Measurements from ENCODE around the gene PODXL.

PODXL gene

GRCh38 chr7:131563918-131564317 is 7.5 kb upstream of the PODXL start:
- DNase-seq, result no peak

- DNase-seq, result no peak
Observed at GRCh38 chr7:131562941-131563340, 6.5 kb upstream of the PODXL start.

- no peak for DNase-seq
Observed at GRCh38 chr7:131560061-131560460, 3.6 kb upstream of the PODXL start.

GRCh38 chr7:131557652-131558385 is 1.4 kb upstream of the PODXL start:
- DNase-seq, result no peak

- no peak for DNase-seq
Observed at GRCh38 chr7:131556909-131557651, 652 bp upstream of the PODXL start.

GRCh38 chr7:131555552-131556052 is 826 bp downstream of the PODXL start:
- DNase-seq, result no peak

GRCh38 chr7:131554880-131555516 is 1.4 kb downstream of the PODXL start:
- no peak for DNase-seq

GRCh38 chr7:131553931-131554330 is 2.5 kb downstream of the PODXL start:
- no peak for DNase-seq

GRCh38 chr7:131552053-131552452 is 4.4 kb downstream of the PODXL start:
- no peak for DNase-seq

- no peak for DNase-seq
Observed at GRCh38 chr7:131550846-131551245, 5.6 kb downstream of the PODXL start.

GRCh38 chr7:131548371-131548770 is 8.1 kb downstream of the PODXL start:
- DNase-seq, result no peak

GRCh38 chr7:131547589-131547988 is 8.8 kb downstream of the PODXL start:
- DNase-seq, result no peak

- DNase-seq, result peak; percentile 31
Observed at GRCh38 chr7:131546583-131547141, 9.8 kb downstream of the PODXL start.

GRCh38 chr7:131546126-131546525 is 10.3 kb downstream of the PODXL start:
- DNase-seq, result no peak

GRCh38 chr7:131544449-131545301 is 11.8 kb downstream of the PODXL start:
- no peak for DNase-seq

- no peak for DNase-seq
Observed at GRCh38 chr7:131544021-131544420, 12.4 kb downstream of the PODXL start.

- DNase-seq, result no peak
Observed at GRCh38 chr7:131543298-131543697, 13.1 kb downstream of the PODXL start.

- DNase-seq, result no peak
Observed at GRCh38 chr7:131540491-131541162, 15.8 kb downstream of the PODXL start.

GRCh38 chr7:131538813-131539179 is 17.6 kb downstream of the PODXL start:
- DNase-seq, result no peak

GRCh38 chr7:131538071-131538812 is 18.2 kb downstream of the PODXL start:
- no peak for DNase-seq

- DNase-seq, result no peak
Observed at GRCh38 chr7:131537571-131537978, 18.9 kb downstream of the PODXL start.

Data from CD4-positive, alpha-beta T cell treated with Interleukin-4 for 4 hours (primary cell).